ENCODE measurements around the gene TES.
"Not testable (repeated sequence)": the region's sequence is repeated elsewhere in the genome, so short reads cannot be mapped to it uniquely, and the experiment has no call there.

TES gene

DNA sequence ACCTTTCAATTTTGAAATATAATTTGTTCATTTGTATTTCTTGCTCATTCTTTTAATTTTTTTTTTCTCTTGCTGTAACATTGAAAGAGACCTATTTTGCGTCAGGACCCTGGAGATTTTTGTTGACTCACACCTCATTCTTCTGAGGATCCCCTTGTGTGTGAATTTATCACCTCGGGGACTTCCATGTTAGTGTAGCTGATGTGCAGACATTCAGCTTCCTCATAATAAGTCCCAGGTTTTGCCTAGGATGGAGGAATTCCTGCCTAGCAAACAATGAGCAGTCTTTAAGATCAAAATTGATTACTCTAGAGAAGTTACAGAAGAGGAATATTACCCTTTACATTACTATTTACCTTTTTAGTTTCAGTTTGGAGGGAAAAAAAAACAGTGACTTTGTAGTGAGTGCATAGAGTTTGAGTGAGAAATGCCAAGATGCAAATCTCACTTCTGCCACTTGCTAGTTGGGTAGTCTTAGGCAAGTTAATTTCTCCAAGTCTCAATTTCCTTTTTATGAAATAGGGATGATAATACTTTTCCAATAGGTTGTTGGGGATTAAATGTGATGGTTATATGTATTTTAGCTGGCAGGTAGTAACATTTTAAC lies 14.3 kb downstream of the TES start:
- no peak for DNase-seq

DNA sequence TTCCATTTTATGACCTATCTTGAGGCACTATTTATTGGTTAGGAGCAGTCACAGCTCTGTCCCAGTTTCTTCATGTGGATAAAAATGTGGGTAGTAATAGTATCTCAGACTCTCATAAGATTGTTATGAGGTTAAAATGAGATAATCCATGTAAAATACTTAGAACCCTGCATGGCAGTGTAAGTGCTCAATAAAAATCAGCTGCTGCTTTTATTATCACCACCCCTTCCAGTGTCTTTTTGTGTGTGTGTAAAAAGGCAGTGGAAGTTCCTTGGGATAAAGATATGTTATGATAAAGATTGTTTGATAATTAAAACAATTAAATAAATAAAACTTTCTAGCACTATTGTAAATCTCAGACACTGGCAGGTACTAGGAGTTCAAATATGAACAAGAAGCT lies 15.5 kb downstream of the TES start:
- no peak for DNase-seq

DNA sequence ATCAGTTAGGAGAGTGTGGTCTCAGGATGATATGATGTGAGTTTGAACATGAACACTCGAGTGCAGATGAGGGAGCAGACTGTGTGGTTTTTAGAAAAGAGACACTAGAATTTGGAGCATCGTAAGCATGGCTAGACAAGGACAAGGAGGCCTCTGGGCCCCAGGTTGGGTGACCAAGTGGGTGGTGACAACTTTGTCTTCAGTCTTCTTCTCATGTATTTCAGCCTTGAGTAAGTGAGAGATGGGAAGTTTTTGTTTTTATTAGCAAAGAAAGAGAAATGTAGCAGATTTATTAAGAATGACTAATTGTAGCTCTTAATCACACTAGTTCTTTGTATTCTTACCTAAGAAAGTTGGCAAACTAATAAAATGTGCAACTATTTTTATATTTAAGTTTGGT lies 16.3 kb downstream of the TES start:
- no peak for DNase-seq

DNA sequence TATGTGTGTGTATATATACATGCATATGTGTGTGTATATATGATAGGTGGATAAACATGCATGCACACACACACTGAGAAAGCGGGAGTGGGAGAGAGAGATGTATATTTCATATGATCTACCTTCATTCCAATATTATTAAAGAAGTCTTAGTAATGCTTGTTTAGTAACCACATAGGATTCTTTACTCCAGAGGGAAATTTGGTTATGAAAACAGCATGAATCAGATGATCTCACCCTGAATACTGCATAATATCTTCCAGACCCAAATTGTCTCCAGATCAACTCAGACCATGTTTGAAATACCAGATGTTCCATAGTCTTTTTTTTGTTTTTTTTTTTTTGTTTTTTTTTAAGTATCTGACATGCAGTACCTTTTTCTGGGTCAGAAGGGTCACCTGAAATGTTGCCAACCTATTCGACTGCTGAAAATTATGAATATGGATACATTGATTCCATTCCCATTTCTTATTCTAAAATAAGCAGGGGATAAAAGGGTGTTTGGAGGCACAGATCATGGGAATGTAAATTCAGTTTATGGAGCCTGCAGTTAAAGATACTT lies 17.4 kb downstream of the TES start:
- DNase-seq: no peak

DNA sequence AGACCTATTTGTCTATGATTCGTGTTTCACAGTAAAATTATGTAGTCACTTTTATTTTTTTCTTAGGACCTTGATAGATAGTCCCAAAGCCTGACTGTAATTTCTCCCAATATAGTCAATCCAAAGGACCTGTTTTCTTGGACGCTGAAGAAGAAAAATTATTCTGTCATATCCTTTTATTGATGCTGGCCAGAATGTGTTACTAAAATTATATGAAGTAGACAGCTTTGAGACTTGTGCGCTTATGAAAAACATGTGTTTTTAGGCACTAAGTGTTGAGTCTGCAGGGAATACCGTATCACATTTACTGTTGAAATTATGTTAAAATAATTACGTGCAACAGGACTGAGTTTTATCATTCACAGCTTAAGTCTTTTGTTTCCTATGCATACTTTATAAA lies 17.9 kb downstream of the TES start:
- no peak for DNase-seq

DNA sequence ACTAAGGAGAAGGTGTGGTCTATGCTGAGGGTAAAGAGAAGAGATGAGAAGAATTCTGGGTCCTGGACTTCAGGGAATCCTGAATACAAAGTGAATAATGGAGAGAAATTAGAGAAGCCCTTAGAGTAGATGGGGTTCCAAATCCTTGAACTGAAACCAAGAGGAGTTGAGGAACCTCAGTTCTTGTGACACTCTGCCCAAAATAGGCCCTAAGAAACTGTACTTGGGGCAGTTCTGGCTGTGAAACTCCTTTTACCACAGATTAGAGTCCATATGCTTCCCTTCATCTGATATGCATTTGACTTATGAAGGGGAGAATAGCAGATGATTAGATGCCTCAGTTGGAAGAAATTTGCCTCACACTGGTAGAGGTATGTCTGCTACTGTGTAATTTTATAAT lies 19.0 kb downstream of the TES start:
- no peak for DNase-seq

DNA sequence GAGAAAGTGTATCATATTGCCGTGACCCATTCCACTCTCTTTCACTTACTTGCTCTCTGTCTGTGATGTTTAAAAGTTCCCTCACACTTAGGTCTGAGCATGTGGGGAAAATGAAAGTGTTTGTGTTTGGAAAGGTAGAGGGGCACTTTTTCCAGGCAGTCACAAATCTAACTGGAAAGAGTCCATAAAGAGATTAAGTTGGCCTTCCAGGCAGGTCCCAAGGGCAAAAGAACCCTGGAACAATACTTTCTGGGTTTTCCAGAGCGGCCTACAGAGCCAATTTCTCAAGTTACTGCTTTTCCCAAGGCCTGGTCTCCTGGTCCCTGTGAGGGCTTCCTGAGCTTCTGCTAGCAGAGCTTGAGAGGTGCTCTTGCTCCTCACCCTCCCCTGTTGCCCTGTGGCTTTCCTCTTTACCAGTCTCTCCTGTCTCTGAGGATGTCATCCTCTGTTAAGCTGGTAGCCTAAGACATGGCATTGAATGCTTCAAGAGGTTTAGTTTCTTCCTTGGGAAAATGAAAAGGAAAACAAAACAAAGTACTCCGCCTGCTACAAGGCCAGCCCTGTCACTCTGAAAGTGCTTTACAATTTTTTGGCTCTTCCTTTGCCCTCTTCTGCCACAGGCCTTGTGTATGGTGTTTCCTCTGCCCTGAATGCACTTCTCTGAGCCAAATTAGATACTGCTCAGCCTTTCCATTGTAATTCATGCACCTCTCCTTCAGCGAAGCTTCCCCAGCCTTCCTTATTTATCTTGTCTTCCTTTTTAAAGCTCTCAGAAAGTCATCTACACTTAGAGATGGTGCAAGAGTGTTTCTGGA lies 20.1 kb downstream of the TES start:
- no peak for DNase-seq

DNA sequence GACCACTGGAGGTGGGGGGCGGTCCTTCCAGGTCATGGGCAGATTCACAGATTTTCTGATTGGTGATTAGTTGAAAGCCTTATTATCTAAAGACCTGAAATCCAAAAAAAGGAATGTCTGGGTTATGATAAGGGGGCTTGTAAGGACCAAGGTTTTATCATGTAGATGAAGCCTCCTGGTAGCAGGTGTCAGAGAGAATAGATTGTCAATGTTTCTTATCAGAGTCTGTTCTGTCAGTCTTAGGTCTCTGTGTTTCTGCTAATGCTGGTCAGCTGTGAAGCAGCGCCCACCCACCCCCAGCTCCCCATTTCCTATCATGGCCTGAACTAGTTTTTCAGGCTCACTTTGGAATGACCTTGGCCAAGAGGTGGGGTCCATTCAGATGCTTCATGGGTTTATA lies 21.2 kb downstream of the TES start:
- no peak for DNase-seq

DNA sequence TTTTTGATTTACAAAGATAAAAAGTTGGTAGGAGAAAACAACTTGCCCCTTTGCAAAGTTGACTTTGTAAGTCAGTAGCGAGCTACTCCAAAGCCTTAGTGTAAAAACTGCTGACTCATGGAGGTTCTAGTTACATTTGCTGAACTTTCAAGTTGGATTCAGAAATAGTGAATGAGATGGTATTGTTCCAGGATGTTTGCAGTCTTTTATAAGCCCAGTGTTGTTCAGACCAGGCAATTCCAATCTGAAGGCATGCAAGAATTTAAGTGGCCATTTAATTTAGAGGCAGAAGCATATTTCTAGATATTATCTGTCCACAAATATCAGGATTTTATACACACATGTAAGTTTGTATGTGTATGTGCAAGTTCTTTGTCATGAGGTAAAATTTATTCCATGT lies 21.6 kb downstream of the TES start:
- no peak for DNase-seq

DNA sequence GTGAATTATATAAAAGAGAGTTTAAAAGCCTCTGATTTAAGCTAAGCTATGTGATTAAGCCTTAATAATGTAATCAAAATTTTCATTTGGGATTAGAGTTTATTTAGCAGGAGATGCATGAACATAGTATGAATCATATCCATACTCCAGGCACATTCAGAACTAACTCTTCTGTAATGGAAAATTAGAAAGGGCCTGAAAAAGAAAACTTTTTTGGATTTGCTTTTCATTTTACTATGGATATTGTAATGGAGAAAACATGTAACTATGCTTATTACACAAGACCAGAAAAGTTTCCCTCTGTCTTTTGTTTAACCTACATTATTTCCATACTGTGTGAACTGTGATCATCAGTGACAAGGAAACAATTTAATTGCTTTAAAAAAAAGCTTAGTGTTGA lies 22.0 kb downstream of the TES start:
- no peak for DNase-seq

DNA sequence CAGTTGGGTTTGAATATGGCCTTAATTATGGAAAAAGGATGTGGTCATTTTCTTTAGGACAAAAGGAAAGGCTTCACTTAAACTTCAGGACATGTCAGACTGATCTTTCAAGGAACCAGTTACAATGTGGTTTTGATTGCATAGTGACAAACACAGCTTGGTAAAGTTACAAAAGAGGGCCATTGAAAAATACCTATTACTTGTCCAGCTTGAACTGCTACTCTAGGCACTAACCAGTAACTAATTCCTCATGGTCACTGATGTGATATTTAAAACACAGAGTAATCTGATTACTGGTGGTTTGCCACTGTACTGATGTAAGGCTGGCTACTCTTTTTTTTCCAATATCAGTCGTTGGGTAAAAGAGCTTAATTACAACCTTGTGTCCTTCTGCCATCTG lies 22.6 kb downstream of the TES start:
- no peak for DNase-seq

DNA sequence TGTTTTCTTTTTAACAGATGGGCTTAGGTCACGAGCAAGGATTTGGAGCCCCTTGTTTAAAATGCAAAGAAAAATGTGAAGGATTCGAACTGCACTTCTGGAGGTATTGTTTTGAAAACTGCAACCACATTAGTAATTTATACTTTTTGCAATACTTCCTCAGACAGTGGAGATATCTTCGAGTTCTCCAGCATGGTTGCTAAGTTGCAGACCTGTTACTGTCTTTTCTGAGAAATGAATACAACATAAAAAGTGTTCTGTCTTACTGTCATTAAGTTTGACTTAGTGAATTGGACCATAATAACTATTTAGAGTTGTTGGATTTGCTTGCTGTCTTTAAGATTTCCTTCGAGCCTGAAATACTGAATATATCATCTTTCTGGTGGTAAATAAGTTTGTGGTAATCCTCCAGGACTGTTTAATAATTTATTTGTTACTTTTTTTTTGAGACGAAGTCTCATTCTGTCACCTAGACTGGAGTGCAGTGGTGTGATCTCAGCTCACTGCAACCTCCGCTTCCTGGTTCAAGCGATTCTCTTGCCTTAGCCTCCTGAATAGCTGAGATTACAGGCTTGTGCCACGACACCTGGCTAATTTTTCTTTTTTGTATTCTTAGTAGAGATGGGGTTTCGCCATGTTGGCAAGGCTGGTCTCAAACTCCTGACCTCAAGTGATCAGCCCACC lies 24.3 kb downstream of the TES start:
- no peak for DNase-seq

DNA sequence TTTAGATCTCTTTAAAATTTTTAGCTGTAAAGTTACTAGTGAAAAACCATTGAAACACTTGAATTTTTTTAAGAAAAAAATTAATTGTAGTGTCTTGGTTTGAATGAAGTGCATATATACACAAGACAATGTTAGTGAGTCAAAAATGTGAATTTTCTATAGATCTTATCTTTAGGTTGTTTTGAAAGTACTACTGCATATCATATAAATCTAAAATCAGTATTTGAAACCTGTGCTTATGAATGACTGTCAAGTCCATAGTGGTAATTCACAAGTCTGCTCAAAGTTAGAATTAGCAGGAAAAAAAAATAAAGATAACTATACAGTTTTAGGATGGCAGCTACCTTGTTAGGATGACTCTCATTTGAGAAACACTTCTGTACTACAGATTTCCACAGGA lies 25.0 kb downstream of the TES start:
- DNase-seq: no peak

DNA sequence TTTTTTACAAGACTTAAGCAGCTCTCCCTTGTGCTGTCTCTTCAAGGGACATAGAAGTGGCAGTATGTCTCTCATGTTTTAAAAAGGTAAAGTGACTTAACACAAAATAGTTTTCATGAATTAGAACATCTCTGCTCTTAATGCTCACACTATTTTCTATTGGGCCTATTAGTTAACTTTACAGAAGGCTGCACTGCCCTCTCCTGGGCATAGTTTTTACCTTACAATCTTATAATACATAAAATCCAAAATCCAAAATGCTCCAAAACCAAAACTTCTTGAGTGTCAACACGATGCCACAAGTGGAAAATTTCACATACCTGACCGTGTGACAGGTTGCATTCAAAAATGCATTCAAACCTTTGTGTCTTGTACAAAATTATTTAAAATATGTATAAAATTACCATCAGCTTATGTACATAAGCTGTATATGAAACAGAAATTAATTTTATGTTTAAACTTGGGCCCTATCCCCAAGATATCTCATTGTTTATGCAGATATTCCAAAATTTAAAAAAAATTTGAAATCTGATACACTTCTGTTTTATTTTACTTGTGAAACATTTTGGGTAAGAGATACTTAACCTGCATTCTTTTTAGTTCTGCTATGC lies 25.8 kb downstream of the TES start:
- DNase-seq: peak; percentile 26

DNA sequence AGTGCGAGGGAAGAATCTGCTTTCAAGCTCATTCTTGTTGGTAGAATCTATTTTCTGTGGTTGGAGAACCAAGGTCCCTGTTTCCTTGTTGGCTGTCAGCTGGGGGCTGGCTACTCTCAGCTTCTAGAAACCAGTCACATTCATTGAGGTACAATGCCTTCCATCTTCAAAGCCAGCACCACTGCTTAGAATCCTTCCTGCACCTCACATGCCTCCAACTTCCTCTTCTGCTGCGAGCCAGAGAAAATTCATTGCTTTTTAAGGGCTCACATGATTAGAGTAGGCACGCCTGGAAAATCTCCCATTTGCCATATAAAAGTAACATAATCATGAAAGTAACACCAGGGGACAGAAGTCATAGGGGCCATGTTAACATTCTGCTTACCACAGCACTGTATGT lies 28.7 kb downstream of the TES start:
- DNase-seq: no peak

DNA sequence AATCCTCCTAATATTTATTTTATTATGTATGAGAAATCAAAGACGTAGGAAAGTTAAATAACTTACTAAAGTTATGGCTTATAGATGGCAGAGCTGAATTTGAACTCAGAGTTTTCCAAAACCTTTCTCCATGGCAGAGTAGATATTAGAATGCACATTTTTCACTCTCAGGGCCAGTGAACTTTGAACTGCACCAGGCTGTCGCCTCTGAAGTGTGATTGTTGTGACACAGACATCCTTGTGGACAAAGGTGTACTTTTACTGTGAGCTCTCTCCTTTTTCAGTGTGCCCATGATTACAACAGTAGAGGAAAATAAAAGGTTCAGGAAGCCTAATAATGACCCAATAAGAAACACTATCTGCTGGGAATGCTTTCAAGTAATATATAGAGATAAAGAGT lies 29.1 kb downstream of the TES start:
- no peak for DNase-seq

DNA sequence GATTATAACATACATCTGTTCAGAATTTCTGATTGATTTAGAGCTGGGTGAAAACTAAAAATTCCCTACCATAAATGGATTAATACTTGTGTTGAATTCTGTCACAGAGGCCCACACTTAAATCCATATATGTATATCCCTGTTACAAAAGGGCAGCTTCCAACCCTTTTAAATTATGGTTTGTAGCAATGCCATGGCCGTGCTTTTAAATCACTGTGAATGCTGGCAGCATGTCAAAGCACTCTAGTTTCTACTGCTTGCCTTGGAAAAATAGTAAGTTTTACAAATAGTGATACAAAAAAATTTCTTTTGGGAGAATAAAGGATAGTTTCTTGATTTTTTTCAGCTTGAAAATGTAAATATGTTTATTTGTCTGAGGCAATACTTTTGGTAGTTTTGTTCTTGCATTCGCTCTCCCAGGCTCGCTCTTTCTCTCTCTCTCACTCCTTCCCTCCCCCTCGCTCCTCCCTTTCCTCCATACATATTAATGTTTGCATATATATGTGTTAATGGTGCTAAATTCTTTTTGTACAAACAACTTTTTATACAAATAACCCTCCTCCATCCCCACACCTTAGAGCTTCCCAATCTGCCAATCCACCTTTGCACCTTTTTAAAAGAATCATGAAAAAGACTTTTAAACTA lies 29.8 kb downstream of the TES start:
- no peak for DNase-seq

DNA sequence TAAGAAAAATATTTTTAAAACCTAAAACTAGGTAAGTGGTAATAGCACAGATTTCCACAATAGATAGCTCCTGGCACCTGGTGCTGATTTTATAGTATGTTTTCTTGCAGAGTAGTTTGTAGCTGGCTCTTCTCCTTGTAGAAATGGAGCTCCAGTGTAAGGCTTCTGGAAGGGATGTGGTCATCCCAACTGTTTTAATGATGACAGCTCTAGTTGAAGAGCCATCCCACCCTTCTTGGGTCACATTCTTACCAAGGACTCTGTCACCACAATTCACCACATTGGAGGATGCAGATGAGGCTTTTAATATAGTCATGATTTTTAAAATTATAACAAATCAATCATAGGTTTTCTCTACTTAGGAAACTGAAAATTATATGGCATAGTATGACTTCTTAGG lies 31.0 kb downstream of the TES start:
- DNase-seq: no peak

DNA sequence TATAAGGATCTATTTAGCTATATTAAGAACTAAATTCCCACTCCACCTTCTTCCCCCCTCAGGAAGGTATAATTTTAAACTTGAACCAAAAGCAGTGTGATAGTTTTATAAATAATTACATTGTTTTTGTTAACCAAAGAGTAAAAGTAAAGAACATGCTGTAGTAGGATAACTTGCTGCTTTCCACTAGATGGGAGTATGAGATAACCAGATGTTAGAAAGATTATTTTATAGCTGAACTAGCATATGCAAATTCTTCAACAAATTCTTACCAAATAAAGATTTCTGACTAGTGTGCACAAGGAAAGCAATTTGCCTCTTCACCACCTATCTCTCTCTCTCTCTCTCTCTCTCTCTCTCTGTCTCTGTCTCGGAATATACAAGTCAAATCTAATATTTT lies 31.8 kb downstream of the TES start:
- no peak for DNase-seq

DNA sequence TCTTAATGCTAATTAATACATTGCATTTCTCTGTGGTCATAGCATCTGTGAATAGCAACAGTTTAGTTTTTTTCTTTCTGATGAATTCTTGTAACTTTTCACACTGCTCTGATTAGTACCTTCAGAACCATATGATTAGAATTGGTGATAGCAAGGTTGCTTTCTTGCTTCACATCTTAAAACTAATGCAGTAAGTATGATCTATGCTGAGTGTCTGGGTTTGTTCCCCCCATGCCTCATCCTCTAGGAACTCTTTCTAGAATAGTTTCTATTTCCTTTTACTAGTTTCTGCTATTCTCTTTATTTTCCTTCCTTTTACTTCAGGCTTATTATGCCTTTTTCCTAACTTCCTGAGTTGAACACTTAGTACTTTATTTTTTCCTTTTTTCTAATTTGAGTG lies 32.4 kb downstream of the TES start:
- no peak for DNase-seq

DNA sequence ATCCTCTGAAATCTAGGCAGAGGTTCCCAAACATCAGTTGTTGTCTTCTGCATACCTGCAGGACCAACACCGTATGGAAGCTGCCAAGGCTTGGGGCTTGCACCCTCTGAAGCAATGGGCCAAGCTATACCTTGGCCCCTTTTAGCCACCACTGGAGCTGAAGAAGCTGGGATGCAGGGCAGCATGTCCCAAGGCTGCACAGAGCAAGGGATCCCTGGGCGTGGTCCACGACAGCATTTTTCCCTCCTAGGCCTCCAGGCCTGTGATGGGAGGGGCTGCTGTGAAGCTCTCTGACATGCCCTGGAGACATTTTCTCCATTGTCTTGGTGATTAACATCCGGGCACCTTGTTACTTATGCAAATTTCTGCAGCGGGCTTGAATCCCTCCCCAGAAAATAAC lies 34.5 kb downstream of the TES start:
- not testable (repeated sequence) for DNase-seq

DNA sequence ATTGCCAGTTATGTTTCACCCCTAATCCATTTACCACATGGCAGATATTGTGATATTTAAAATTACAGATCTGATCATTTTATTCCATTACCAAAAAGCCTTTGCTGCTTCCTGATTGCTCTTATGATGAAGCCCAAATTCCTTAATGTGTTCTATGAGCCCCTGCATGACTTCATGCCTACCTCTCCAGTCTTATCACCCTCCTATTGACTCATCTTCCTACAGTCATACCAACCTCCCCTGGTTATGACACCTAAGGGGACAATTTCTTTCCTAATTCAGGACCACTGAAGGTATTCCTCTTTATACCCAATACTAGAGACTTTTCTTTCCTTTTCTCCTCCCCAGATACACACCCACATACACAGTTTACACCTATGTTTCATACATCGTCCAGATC lies 36.0 kb downstream of the TES start:
- no peak for DNase-seq

DNA sequence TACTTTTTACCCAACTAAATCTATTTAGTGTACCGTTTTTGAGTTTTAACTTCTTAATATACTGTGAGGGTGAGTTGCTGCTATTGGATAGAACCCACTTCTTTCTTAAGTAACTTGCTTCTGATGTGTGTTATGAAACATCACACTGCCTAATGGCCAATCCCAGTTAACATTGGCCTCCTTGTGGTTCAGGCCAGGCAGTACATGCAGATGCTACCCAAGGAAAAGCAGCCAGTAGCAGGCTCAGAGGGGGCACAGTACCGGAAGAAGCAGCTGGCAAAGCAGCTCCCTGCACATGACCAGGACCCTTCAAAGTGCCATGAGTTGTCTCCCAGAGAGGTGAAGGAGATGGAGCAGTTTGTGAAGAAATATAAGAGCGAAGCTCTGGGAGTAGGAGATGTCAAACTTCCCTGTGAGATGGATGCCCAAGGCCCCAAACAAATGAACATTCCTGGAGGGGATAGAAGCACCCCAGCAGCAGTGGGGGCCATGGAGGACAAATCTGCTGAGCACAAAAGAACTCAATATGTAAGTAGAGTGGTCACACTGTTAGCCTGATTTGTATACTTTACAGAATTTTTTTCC lies 39.7 kb downstream of the TES start:
- no peak for DNase-seq
